Body of pancreas (tissue), 4 donors: ENCODE results near the gene EEPD1.

Experiments
- CTCF ChIP-seq, 7 experiments: fragments of 450-650 bp in 4 of 7; fragments of 200-600 bp in 3 of 7; sonication (generic) in 3 of 7; IDR thresholded peaks; one replicate each; pipeline ENCODE4 v1.5.1; 2016 to 2019; ENCODE audit warnings: antibody characterized with exemption in 7 of 7
- POLR2A ChIP-seq, 3 donors: fragments of 450-650 bp; IDR thresholded peaks; one replicate each; pipeline ENCODE4 v1.6.1; 2016; ENCODE audit warnings: antibody characterized with exemption in 3 of 3, mild to moderate bottlenecking in 2 of 3

GRCh38 chr7:36128448-36129047, 24.5 kb upstream of the EEPD1 start:
- peak in 2 of 3 donors; percentile 48 to 56 for TF ChIP-seq POLR2A (IDR thresholded peaks at IDR 0.05)
- peak; percentile 70 to 98 (median 89) for TF ChIP-seq CTCF (IDR thresholded peaks at IDR 0.05)
